ENCODE data around the gene ALDH1A2.

The ALDH1A2 gene

GRCh38 chr15:57946491-57947048 lies 118.9 kb downstream of the ALDH1A2 start:
- Histone ChIP-seq H4K20me1 (ENCODE audit: low read depth, low read length) (no peaks in the 10 kb centered on the region), H3K4me2 (ENCODE audit: low read depth, low read length, poor library complexity, severe bottlenecking) (no peak overlapping the region), H3F3A (ENCODE audit: insufficient read depth) (no peaks in the 10 kb centered on the region), H3K27ac (ENCODE audit: low read depth, low read length) (no peak overlapping the region), H3K9me3 (ENCODE audit: insufficient read depth, low read length) (no peaks in the 10 kb centered on the region), H3K9ac (ENCODE audit: low read length) (no peak overlapping the region), H3K79me2 (ENCODE audit: insufficient read depth, low read length) (no peaks in the 10 kb centered on the region), H3K36me3 (ENCODE audit: low read length) (no peaks in the 10 kb centered on the region), H3K27me3 (ENCODE audit: low read length) (no peaks in the 10 kb centered on the region), H3K9me2 (replicated peaks; ENCODE audit: insufficient read depth, low read length) (no peaks in the 10 kb centered on the region), H3K4me3 (ENCODE audit: insufficient read depth, low read length, poor library complexity, severe bottlenecking) (no peak overlapping the region), H2AFZ (ENCODE audit: low read depth, low read length, severe bottlenecking) (no peak overlapping the region)
- no peak for TF ChIP-seq EZH2phosphoT487 (conservative IDR thresholded peaks at IDR 0.05; ENCODE audit: low read length)
- TF ChIP-seq CTCF (IDR thresholded peaks at IDR 0.05; ENCODE audit: insufficient read depth, low read length, poor library complexity, severe bottlenecking) = no peak

GRCh38 chr15:57945616-57946015 lies 119.9 kb downstream of the ALDH1A2 start:
- Histone ChIP-seq H3K4me2 (ENCODE audit: low read depth, low read length, poor library complexity, severe bottlenecking) (no peak overlapping the region), H3K27ac (ENCODE audit: low read depth, low read length) (no peak overlapping the region), H2AFZ (ENCODE audit: low read depth, low read length, severe bottlenecking) (no peak overlapping the region), H3K79me2 (ENCODE audit: insufficient read depth, low read length) (no peaks in the 10 kb centered on the region), H3K4me3 (ENCODE audit: insufficient read depth, low read length, poor library complexity, severe bottlenecking) (no peak overlapping the region), H3K9me3 (ENCODE audit: insufficient read depth, low read length) (no peaks in the 10 kb centered on the region), H3K36me3 (ENCODE audit: low read length) (no peaks in the 10 kb centered on the region), H3K9me2 (replicated peaks; ENCODE audit: insufficient read depth, low read length) (no peaks in the 10 kb centered on the region), H3F3A (ENCODE audit: insufficient read depth) (no peaks in the 10 kb centered on the region), H3K27me3 (ENCODE audit: low read length) (no peaks in the 10 kb centered on the region), H4K20me1 (ENCODE audit: low read depth, low read length) (no peaks in the 10 kb centered on the region), H3K9ac (ENCODE audit: low read length) (no peak overlapping the region)
- TF ChIP-seq CTCF (IDR thresholded peaks at IDR 0.05; ENCODE audit: insufficient read depth, low read length, poor library complexity, severe bottlenecking) = no peak
- no peak for TF ChIP-seq EZH2phosphoT487 (conservative IDR thresholded peaks at IDR 0.05; ENCODE audit: low read length)

- Histone ChIP-seq H3F3A (ENCODE audit: insufficient read depth) (no peaks in the 10 kb centered on the region), H3K27ac (ENCODE audit: low read depth, low read length) (no peak overlapping the region), H3K27me3 (ENCODE audit: low read length) (no peaks in the 10 kb centered on the region), H4K20me1 (ENCODE audit: low read depth, low read length) (no peaks in the 10 kb centered on the region), H3K36me3 (ENCODE audit: low read length) (no peaks in the 10 kb centered on the region), H3K4me3 (ENCODE audit: insufficient read depth, low read length, poor library complexity, severe bottlenecking) (no peak overlapping the region), H3K79me2 (ENCODE audit: insufficient read depth, low read length) (no peaks in the 10 kb centered on the region), H3K9ac (ENCODE audit: low read length) (no peak overlapping the region), H2AFZ (ENCODE audit: low read depth, low read length, severe bottlenecking) (no peak overlapping the region), H3K4me2 (ENCODE audit: low read depth, low read length, poor library complexity, severe bottlenecking) (no peak overlapping the region), H3K9me2 (replicated peaks; ENCODE audit: insufficient read depth, low read length) (no peaks in the 10 kb centered on the region), H3K9me3 (ENCODE audit: insufficient read depth, low read length) (no peaks in the 10 kb centered on the region)
- TF ChIP-seq CTCF (IDR thresholded peaks at IDR 0.05; ENCODE audit: insufficient read depth, low read length, poor library complexity, severe bottlenecking) = no peak
- no peak for TF ChIP-seq EZH2phosphoT487 (conservative IDR thresholded peaks at IDR 0.05; ENCODE audit: low read length)
These were observed 121.6 kb downstream of the ALDH1A2 start for GRCh38 chr15:57943754-57944420.

Data from SU-DHL-6 (cell line).